K562 (cell line): ENCODE measurements around the gene NMNAT1. TPM values are rescaled to one million over a fixed set of nuclear protein-coding genes. Genes with fewer than 3 reads are reported as not detected.

Source experiments
- BCL6 ChIP-seq: fragments of 250-450 bp; sonication (Bioruptor Pico); IDR thresholded peaks from 2 replicates; pipeline ENCODE4 v1.4.0; 2020
- DMBX1 ChIP-seq: fragments of 250-450 bp; sonication (Bioruptor Pico); IDR thresholded peaks from 2 replicates; pipeline ENCODE4 v1.8.0; 2022; ENCODE audit warnings: inconsistent platforms, mild to moderate bottlenecking, moderate library complexity, borderline replicate concordance
- HNRNPLL ChIP-seq: fragments of 200-400 bp; formaldehyde crosslinking; IDR thresholded peaks from 2 replicates; pipeline ENCODE4 v1.6.1; 2017; ENCODE audit warnings: low read length, low read depth, mild to moderate bottlenecking; ENCODE audit not compliant: poor library complexity, severe bottlenecking
- KLF6 ChIP-seq: fragments of 250-450 bp; sonication (Bioruptor Pico); IDR thresholded peaks from 2 replicates; pipeline ENCODE4 v1.4.0; 2020; ENCODE audit warnings: mild to moderate bottlenecking, moderate library complexity, borderline replicate concordance
- NFIX ChIP-seq: fragments of 250-450 bp; sonication (Bioruptor Pico); IDR thresholded peaks from 2 replicates; pipeline ENCODE4 v1.4.0; 2020; ENCODE audit warnings: low read depth, mild to moderate bottlenecking, moderate library complexity
- NR2C1 ChIP-seq, 2 experiments: fragments of 450-650 bp; IDR thresholded peaks; 2 replicates each; pipeline ENCODE4 v1.6.1; 2017; ENCODE audit warnings: mild to moderate bottlenecking in 2 of 2, antibody characterized with exemption in 1 of 2, inconsistent platforms in 1 of 2, missing compliant biosample characterization in 1 of 2, missing genetic modification characterization in 1 of 2
- PHTF2 ChIP-seq: fragments of 250-450 bp; sonication (Bioruptor Pico); IDR thresholded peaks from 2 replicates; pipeline ENCODE4 v1.5.0; 2021; ENCODE audit warnings: mild to moderate bottlenecking
- PML ChIP-seq: IDR thresholded peaks from 2 replicates; pipeline ENCODE4 v1.6.1; 2012; ENCODE audit warnings: low read length, inconsistent platforms
- POLR2A ChIP-seq: fragments of 450-650 bp; conservative IDR thresholded peaks from 2 replicates; pipeline ENCODE4 v1.6.1; 2016
- POLR2AphosphoS5 ChIP-seq: IDR thresholded peaks from 2 replicates; pipeline ENCODE4 v1.6.1; 2011; ENCODE audit warnings: mild to moderate bottlenecking, low read depth, low read length, moderate library complexity; ENCODE audit not compliant: control insufficient read depth, insufficient read depth
- RNF2 ChIP-seq: sonication (generic); IDR thresholded peaks from 2 replicates; pipeline ENCODE4 v1.6.1; 2016
- TAF7 ChIP-seq: fragments of 450-650 bp; IDR thresholded peaks from 2 replicates; pipeline ENCODE4 v1.6.1; 2016; ENCODE audit warnings: missing genetic modification characterization, missing compliant biosample characterization
- YY1 ChIP-seq, 3 experiments: IDR thresholded peaks; 2 replicates each; pipeline ENCODE4 v1.6.1; 2011; ENCODE audit warnings: low read length in 2 of 3, mild to moderate bottlenecking in 2 of 3, moderate library complexity in 2 of 3, borderline replicate concordance in 1 of 3, control low read depth in 1 of 3, low read depth in 1 of 3; ENCODE audit not compliant: insufficient read depth in 3 of 3, insufficient replicate concordance in 2 of 3, control insufficient read depth in 1 of 3, insufficient read length in 1 of 3; ENCODE audit errors: extremely low read depth in 1 of 3
- ZEB2 ChIP-seq: fragments of 450-650 bp; IDR thresholded peaks from 2 replicates; pipeline ENCODE4 v1.6.1; 2016
- ZFP36 ChIP-seq: fragments of 150-350 bp; IDR thresholded peaks from 2 replicates; pipeline ENCODE4 v1.6.1; 2018; ENCODE audit warnings: low read length, low read depth; ENCODE audit not compliant: partially characterized antibody
- ZNF584 ChIP-seq: fragments of 200-800 bp; sonication (Bioruptor generic); IDR thresholded peaks from 2 replicates; pipeline ENCODE4 v1.6.1; 2016; ENCODE audit warnings: low read depth, mild to moderate bottlenecking, missing genetic modification characterization, missing compliant biosample characterization
- ZNF79 ChIP-seq: fragments of 250-450 bp; sonication (Bioruptor Pico); IDR thresholded peaks from 2 replicates; pipeline ENCODE4 v1.4.0; 2020; ENCODE audit warnings: low read depth, mild to moderate bottlenecking, moderate library complexity
- polyA plus RNA-seq, 8 experiments: library from polyadenylated mRNA; depleted of rRNA in 4 of 8; stranded (reverse) in 5 of 8; unstranded in 3 of 8; fragments of >200 nt; fragmentation: Nextera tagmentation in 2 of 8; fragmentation: Illumina TruSeq in 1 of 8; extraction: Ambion mirVana in 2 of 8; extraction: Trizol in 1 of 8; gene quantifications; 2 replicates each; pipeline versions ENCODE4 v1.2.1 to v1.2.3, GENCODE V29; 2011 to 2014; ENCODE audit warnings: inconsistent platforms in 1 of 8, missing spikeins in 1 of 8
- total RNA-seq, 7 experiments: library from RNA; depleted of rRNA in 6 of 7; stranded (reverse); fragments of >200 nt in 6 of 7; fragmentation: Illumina TruSeq in 2 of 7; extraction: Trizol in 2 of 7; gene quantifications; 2 replicates each; pipeline versions ENCODE4 v1.2.1 to v1.2.3, GENCODE V29; 2011 to 2021; ENCODE audit warnings: low replicate concordance in 1 of 7
- TF ChIP-seq, protein P1 (sequence below), 2 experiments: fragments of 150-350 bp in 1 of 2; IDR thresholded peaks; 2 replicates each; pipeline ENCODE4 v1.6.1; 2012 to 2016; ENCODE audit warnings: low read depth in 2 of 2, low read length in 2 of 2, mild to moderate bottlenecking in 1 of 2, moderate library complexity in 1 of 2
- TF ChIP-seq, protein P2 (sequence below): sonication (generic); formaldehyde crosslinking; IDR thresholded peaks from 2 replicates; pipeline ENCODE4 v1.8.0; 2022; ENCODE audit warnings: mild to moderate bottlenecking, missing genetic modification reagents
- TF ChIP-seq, protein P3 (sequence below): fragments of 250-450 bp; sonication (Bioruptor Pico); IDR thresholded peaks from 2 replicates; pipeline ENCODE4 v1.4.0; 2020; ENCODE audit warnings: borderline replicate concordance

The NMNAT1 gene
- total and polyA plus RNA-seq, 9 of the 15 experiments (the other 6 are each of a cell fraction or from before 2014, with no cell fraction given) = 5.1 to 14.6 (median 12.1) TPM

DNA sequence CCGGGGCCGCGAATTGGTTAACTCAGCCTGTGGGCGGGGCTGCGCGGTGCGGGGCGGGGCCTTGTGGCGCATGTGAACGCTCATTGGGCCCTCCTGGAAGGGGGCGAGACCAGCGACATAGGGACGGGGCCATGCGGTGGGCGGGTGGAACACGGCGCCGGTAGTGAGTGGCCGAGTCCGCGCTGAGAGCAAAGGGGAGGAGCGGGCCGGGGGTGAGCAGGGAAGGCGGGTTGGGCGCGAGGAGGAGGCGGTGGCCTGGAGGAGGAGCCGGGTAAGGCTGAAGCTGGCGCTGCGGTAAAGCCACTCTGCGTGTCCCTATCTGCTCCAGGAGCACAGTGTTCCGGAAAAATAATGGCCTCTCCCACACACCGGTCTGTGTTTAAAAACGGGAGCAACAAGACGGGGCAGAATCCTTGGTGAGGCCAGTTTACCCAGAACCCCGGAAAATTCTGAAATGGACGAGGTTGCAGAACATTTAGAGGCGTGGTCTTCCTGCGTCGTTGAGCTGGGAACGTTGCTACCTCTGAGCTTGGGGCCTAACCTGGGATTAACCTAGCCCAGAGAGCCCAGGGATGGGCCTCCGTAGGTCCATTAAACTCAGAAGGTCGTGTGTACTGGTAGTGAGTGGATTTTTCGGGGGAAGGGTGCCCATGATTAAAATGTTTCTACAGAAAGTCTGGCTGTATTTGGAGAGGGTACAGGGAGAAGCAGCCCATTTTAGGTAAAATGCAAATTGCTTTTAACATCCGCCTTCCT, 32.7 kb upstream of the NMNAT1 start (continued):
- TF ChIP-seq ZNF79 (CRISPR knock-in tag) (peak; percentile 29; the same call in 1 of the 2 replicates), KLF6 (CRISPR knock-in tag) (0 out of 2 replicates have a peak, but pooled peaks have one; percentile 49), HNRNPLL (peak; percentile 65), ZEB2 (0 out of 2 replicates have a peak, but pooled peaks have one; percentile 23), ZNF584 (CRISPR knock-in tag) (no peak), ZFP36 (peak; percentile 15), POLR2A (peak; percentile 94), NFIX (no peak), YY1 (IDR thresholded peaks at IDR 0.05; ENCODE audit: borderline replicate concordance in 1 of 3, control insufficient read depth in 1 of 3, extremely low read depth in 1 of 3, insufficient read depth in 3 of 3, insufficient read length in 1 of 3, insufficient replicate concordance in 2 of 3, low read depth in 1 of 3, low read length in 2 of 3) (peak in 2 of 3 experiments; percentile 70 to 82), POLR2AphosphoS5 (peak; percentile 70), BCL6 (CRISPR knock-in tag) (0 out of 2 replicates have a peak, but pooled peaks have one; percentile 15), RNF2 (peak; percentile 50; the same call in 1 of the 2 replicates), PHTF2 (no peak), NR2C1 (IDR thresholded peaks at IDR 0.05) (peak; percentile 46; the same call in 1 of the 2 replicates), NR2C1 (tag; IDR thresholded peaks at IDR 0.05) (no peak), DMBX1 (peak; percentile 44), PML (peak; percentile 76), TAF7 (tag) (peak; percentile 87)
- TF ChIP-seq, protein P1, sequence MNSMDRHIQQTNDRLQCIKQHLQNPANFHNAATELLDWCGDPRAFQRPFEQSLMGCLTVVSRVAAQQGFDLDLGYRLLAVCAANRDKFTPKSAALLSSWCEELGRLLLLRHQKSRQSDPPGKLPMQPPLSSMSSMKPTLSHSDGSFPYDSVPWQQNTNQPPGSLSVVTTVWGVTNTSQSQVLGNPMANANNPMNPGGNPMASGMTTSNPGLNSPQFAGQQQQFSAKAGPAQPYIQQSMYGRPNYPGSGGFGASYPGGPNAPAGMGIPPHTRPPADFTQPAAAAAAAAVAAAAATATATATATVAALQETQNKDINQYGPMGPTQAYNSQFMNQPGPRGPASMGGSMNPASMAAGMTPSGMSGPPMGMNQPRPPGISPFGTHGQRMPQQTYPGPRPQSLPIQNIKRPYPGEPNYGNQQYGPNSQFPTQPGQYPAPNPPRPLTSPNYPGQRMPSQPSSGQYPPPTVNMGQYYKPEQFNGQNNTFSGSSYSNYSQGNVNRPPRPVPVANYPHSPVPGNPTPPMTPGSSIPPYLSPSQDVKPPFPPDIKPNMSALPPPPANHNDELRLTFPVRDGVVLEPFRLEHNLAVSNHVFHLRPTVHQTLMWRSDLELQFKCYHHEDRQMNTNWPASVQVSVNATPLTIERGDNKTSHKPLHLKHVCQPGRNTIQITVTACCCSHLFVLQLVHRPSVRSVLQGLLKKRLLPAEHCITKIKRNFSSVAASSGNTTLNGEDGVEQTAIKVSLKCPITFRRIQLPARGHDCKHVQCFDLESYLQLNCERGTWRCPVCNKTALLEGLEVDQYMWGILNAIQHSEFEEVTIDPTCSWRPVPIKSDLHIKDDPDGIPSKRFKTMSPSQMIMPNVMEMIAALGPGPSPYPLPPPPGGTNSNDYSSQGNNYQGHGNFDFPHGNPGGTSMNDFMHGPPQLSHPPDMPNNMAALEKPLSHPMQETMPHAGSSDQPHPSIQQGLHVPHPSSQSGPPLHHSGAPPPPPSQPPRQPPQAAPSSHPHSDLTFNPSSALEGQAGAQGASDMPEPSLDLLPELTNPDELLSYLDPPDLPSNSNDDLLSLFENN (IDR thresholded peaks at IDR 0.05; ENCODE audit: low read depth in 2 of 2, low read length in 2 of 2) = 0 out of 4 replicates have a peak, but pooled peaks of 1 of the 2 experiments have one; percentile 31
- TF ChIP-seq, protein P2, sequence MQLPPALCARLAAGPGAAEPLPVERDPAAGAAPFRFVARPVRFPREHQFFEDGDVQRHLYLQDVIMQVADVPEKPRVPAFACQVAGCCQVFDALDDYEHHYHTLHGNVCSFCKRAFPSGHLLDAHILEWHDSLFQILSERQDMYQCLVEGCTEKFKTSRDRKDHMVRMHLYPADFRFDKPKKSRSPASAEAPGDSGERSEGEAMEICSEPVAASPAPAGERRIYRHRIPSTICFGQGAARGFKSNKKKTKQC = 0 out of 2 replicates have a peak, but pooled peaks have one; percentile 70
- TF ChIP-seq, protein P3, sequence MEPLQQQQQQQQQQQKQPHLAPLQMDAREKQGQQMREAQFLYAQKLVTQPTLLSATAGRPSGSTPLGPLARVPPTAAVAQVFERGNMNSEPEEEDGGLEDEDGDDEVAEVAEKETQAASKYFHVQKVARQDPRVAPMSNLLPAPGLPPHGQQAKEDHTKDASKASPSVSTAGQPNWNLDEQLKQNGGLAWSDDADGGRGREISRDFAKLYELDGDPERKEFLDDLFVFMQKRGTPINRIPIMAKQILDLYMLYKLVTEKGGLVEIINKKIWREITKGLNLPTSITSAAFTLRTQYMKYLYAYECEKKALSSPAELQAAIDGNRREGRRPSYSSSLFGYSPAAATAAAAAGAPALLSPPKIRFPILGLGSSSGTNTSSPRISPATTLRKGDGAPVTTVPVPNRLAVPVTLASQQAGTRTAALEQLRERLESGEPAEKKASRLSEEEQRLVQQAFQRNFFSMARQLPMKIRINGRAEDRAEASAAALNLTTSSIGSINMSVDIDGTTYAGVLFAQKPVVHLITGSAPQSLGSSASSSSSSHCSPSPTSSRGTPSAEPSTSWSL (CRISPR knock-in tag) = 0 out of 2 replicates have a peak, but pooled peaks have one; percentile 29
